D341Med (cell line): Measurements from ENCODE around the gene NPPA.

Source experiments
- DNase-seq: peaks from one replicate; pipeline ENCODE4 v3.0.0; 2012; ENCODE audit warnings: low spot score

Gene NPPA

DNA sequence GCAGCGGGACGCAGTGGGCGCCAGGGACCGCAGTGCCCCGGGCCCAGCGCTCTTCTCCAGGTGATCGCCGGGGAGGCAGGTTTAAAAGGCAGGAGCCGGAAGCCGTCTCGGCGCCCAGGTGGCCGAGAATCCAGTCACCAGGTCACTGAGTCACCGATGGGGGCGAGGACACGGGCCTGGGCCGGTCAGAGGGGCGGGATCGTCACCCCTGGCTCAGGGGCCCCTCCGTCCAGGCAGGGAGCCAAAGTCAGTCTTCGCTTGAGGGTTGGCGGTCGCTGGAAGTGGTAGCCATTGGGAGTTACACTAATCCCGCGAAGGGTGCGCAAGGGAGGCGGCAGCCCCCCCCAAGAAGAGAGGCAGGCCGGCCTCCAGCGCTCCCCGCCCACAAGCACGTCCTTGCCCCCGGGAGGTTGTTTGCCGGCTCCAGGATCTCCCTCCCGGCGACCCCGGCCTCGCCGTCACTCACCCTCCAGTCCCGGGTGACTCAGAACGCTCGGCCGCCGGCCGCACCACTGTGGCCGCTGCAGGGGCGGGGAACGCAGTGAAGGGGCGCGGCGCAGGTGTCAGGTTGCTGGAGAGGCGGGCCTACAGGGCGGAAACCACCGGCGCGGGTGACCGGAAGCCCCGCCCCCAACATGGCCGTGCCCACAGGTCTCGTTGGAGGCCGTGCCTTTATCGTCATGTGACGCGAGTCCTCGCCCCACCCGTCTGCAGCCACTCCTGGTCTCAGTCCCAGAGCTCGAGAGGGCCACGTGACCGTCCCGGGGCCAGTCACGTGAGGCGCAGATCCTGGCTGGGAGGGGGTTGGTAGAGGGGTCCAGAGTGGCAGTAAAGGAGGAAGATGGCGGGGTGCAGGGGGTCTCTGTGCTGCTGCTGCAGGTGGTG lies 41.9 kb downstream of the NPPA start, which contains the start of the genes CLCN6 and MTHFR:
CLCN6 (plus strand) TSS at position 770 of the 885 bp plus-strand sequence; CDS start at position 842, 72 bp downstream.
MTHFR (minus strand) TSS at position 543 of the 885 bp plus-strand sequence. CDS start 2,848 bp downstream, outside the sequence.
- peak; percentile 97 for DNase-seq

DNA sequence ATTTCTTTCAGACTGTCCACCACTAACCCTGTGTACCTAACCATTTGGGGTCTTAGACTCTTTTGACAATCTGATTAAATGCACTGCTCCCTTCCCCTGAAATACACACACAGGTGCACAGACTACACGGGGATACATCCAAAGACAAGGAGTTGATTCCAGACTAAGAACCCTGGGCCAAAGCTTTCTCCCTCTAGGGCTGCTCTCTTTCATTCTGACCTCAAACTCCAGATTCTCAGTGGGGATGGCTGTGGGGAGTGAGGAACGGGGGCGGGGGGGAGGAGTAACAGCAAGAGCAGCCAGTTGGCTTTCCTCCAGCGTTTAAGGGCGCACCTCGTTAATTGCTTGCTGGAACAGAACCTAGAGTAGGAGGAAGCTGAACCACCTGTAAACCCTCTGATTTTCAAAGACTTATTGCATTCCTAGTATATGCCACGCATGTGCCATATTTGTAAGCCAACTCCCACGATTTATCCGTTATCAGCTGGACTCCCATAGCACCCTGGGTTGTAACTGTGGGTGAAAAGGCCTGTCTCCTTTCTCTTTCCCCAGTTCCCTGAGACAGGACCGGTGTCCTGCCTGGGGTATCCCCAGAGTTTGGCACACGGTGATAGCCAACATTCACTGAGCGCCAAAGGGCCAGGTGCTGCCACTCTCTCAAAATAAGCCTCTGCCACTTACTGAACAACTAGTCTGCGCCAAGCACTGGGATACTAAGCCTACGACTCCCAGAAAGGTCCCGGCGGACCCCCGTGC lies 42.7 kb downstream of the NPPA start:
- peak; percentile 15 for DNase-seq

- DNase-seq = peak; percentile 3
Measured at GRCh38 chr1:11803924-11804665, 43.5 kb downstream of the NPPA start.

DNA sequence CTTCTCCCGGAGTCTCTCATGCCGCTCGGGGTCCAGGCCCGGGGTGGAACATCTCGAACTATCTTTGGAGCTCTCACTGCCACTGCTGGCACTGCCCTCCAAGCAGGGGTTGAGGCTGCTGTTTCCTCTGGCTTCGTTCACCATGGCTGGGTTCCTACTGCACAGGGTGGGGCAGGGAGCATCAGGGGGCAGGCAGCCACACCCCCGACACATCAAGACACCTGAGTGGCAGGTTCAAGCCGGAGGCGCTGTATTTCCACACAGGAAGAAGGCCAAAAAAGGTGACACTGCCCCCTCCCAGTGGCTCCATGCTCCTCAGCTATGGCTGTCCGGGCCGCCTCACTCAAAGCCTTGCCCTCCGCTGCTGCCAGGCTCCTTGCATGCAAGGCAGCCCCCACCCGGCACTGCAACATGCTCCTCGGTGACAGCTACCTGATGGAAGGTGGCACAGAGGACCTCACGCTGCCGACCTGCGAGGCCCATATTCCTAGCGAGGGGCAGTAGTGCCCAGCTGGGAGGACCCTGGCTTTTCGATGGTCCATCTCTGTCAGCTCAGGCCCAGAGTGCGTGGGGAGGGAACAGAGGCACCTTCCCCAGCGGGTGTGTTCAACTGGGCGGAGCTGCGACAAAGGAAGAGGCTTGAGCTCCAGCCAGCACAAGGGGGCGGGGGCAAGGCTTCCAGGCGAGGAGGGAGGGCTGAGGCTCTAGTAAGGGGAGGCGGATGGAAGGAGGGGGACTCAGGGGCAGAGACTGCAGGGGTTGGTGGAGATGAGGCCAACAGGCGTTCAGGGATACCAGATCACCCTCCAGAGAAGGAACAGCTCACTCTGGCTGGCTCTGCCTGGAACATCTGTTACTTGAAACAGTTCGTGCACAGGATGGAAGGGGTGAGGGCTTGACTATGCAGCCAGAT lies 44.4 kb downstream of the NPPA start:
- DNase-seq = peak; percentile 85

- no peak for DNase-seq
Measured at GRCh38 chr1:11802616-11802972, 45.0 kb downstream of the NPPA start.

GRCh38 chr1:11800756-11801433 lies 46.7 kb downstream of the NPPA start:
- DNase-seq = no peak

- DNase-seq = no peak
Measured at GRCh38 chr1:11800391-11800755, 47.2 kb downstream of the NPPA start.

DNA sequence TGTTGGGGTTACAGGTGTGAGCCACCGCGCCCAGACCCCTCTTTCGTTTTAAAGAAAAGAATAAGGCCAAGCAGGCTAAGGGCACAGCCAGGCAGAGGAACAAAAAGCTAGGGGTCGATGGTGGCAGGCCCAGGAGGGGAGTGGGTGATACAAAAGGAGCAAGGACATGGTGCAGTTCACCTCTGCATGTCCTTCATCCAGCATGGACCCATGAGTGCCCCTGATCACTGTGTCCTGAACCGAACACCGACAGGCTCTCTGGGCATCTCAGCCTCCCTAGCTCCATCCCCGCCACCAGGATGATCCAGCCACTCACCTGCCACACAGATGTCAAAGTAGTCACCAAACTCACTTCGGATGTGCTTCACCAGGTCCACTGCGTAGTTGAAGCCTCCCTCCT lies 47.7 kb downstream of the NPPA start:
- DNase-seq = no peak

DNA sequence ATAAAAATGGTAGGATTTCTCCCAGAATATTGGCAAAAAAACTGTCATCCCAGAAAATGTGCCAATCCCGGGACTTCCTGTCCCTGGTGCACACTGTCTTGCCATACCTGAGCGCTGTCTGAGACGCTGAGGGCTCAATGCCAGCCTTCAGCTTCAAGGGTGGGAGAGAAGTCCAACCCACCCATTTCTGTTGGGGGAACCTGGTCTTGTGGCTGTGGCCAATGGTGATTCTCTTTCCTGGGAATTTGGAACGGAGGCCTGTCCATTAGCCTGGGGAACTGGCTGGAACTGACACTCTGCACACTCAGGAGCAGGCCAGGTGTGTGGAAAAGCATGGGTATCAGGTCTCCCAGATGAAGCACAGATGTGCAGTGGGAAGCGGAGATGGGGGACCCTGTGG lies 48.5 kb downstream of the NPPA start:
- no peak for DNase-seq

DNA sequence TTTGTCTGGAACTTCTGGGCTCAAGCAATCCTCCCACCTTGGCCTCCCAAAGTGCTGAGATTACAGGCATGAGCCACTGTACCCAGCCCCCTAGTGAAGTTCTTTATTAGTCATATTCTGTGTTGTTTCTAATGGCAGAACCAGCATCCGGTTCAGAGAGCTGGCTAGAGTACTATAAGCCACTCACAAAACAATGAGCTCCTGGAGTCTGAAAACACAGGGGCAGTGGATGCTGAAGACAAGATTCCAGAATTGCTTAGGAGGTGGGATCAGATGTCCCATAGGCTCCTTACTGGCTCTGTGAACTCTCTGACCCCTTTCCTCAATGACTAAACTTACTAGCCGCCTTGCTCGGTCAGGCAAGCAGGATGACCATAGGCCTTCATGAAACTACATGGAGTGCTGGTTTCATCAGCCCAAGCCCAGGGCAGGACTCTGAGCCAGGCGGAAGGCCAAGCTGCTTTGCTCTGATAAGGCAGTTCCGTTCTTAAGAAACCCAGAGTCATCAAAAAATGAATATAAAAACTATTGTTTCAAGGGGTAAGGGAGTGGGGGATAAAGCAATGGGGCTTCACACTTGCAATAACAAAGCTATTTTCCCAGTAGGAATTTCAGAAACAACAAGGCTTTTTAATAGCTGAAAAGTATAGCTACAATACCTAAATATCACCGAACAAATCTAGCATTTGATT lies 49.9 kb downstream of the NPPA start:
- no peak for DNase-seq

GRCh38 chr1:11796036-11796828 lies 51.4 kb downstream of the NPPA start:
- DNase-seq = no peak
